Astrocyte (in vitro differentiated cells and primary cell): ENCODE measurements around the gene SLC2A13.

Source experiments
- CTCF ChIP-seq: IDR thresholded peaks from 2 replicates; pipeline ENCODE4 v1.5.1; 2011; ENCODE audit warnings: low read depth, mild to moderate bottlenecking, inconsistent platforms, low read length, moderate library complexity; ENCODE audit not compliant: insufficient read depth
- EZH2 ChIP-seq: IDR thresholded peaks from 2 replicates; pipeline ENCODE4 v1.6.1; 2012; ENCODE audit warnings: mild to moderate bottlenecking, low read length, inconsistent platforms; ENCODE audit not compliant: insufficient read depth

DNA sequence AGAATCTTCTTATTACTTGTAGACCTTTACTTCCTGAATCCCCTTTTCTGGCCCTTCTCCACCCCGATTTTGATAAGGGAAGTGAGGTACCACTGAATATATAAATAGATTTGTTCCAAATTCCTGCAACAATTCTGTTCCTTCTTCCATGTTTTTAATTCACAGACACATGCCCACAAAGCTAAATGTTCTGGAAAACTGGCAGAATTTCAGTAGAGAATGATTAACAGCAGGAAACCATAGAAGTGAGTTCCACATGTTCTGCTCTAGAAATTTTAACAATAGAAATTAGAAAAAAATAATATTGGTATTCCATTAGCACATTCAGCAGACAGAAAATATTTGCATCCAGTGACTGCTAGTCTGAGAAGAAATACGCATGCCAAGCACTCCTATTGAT is 139.6 kb downstream of the SLC2A13 start:
- TF ChIP-seq CTCF (no peak), EZH2 (no peak)
